Activated CD4-positive, alpha-beta T cell treated with anti-CD3 and anti-CD28 coated beads, Interleukin-10, Interleukin-2, amounts not matched to agents 100 ng/mL and 50 ng/mL, durations not matched to agents 16 hours and 8 hours (primary cell): ENCODE data around the gene TSHZ2.
A peak's percentile ranks its signal among the peaks of the same experiment; 100 is the strongest.

Experiments used
- DNase-seq: peaks from one replicate; pipeline ENCODE4 v3.0.0-alpha.2; 2020

TSHZ2 gene

GRCh38 chr20:53141201-53142050 lies 169.3 kb downstream of the TSHZ2 start:
- no peak for DNase-seq

- peak; percentile 36 for DNase-seq
Measured at GRCh38 chr20:53142225-53143127, 170.3 kb downstream of the TSHZ2 start.

GRCh38 chr20:53146201-53146891 lies 174.2 kb downstream of the TSHZ2 start:
- peak; percentile 80 for DNase-seq

GRCh38 chr20:53148771-53149147 lies 176.6 kb downstream of the TSHZ2 start:
- DNase-seq: no peak

GRCh38 chr20:53149148-53149889 lies 177.2 kb downstream of the TSHZ2 start:
- DNase-seq: no peak

- DNase-seq: no peak
Measured at GRCh38 chr20:53149890-53150205, 177.7 kb downstream of the TSHZ2 start.

- no peak for DNase-seq
Measured at GRCh38 chr20:53150532-53150931, 178.4 kb downstream of the TSHZ2 start.

GRCh38 chr20:53152228-53152627 lies 180.1 kb downstream of the TSHZ2 start:
- no peak for DNase-seq

GRCh38 chr20:53154540-53154939 lies 182.4 kb downstream of the TSHZ2 start:
- peak; percentile 79 for DNase-seq

GRCh38 chr20:53157443-53158408 lies 185.6 kb downstream of the TSHZ2 start:
- DNase-seq: peak; percentile 30

GRCh38 chr20:53159160-53159559 lies 187.0 kb downstream of the TSHZ2 start:
- no peak for DNase-seq

- no peak for DNase-seq
Measured at GRCh38 chr20:53161073-53161472, 188.9 kb downstream of the TSHZ2 start.

GRCh38 chr20:53161473-53161872 lies 189.3 kb downstream of the TSHZ2 start:
- no peak for DNase-seq

- peak; percentile 35 for DNase-seq
Measured at GRCh38 chr20:53162251-53162835, 190.2 kb downstream of the TSHZ2 start.

GRCh38 chr20:53163486-53163885 lies 191.3 kb downstream of the TSHZ2 start:
- peak; percentile 58 for DNase-seq

- no peak for DNase-seq
Measured at GRCh38 chr20:53164072-53164471, 191.9 kb downstream of the TSHZ2 start.

- DNase-seq: no peak
Measured at GRCh38 chr20:53165452-53165851, 193.3 kb downstream of the TSHZ2 start.

GRCh38 chr20:53168491-53168890 lies 196.3 kb downstream of the TSHZ2 start:
- no peak for DNase-seq

- DNase-seq: no peak
Measured at GRCh38 chr20:53170196-53170595, 198.0 kb downstream of the TSHZ2 start.

GRCh38 chr20:53171065-53171464 lies 198.9 kb downstream of the TSHZ2 start:
- no peak for DNase-seq

GRCh38 chr20:53174454-53174853 lies 202.3 kb downstream of the TSHZ2 start:
- no peak for DNase-seq
